H1 (cell line): ENCODE measurements around the gene ACBD6. TPM values are rescaled to one million over a fixed set of nuclear protein-coding genes. Genes with fewer than 3 reads are reported as not detected.

ENCODE experiments used
- CTCF ChIA-PET: fragments of 300-600 bp; sonication (Branson Sonifier 250); formaldehyde crosslinking; loops from one replicate; lab custom pipeline; 2021; ENCODE audit not compliant: partially characterized antibody; lab: Charles Lee
- POLR2A ChIA-PET: fragments of 300-600 bp; sonication (Branson Sonifier 250); formaldehyde crosslinking; loops from one replicate; lab custom pipeline; 2021; ENCODE audit warnings: inconsistent platforms; ENCODE audit not compliant: partially characterized antibody; lab: Charles Lee
- DNase-seq, 2 experiments: peaks; one replicate each; pipeline versions ENCODE4 v3.0.0 to v3.0.0-alpha.2; 2010 to 2022; ENCODE audit warnings: low spot score in 2 of 2, low read depth in 1 of 2, mixed read lengths in 1 of 2
- FAIRE-seq: peaks from 2 replicates; lab custom pipeline; 2011; peaks lifted over from hg19 to GRCh38; lab: Jason Lieb, UNC
- H2AFZ ChIP-seq: 2 replicates; pipeline ENCODE4 v1.8.1; 2012; ENCODE audit warnings: low read length, inconsistent platforms
- H2AK5ac ChIP-seq: 2 replicates; pipeline ENCODE4 v1.6.1; 2013; ENCODE audit warnings: low read depth, low read length
- H2BK120ac ChIP-seq: replicated peaks from 2 replicates; pipeline ENCODE3; 2013; ENCODE audit warnings: low read depth, low read length, inconsistent platforms
- H2BK12ac ChIP-seq: 2 replicates; pipeline ENCODE4 v1.6.1; 2013; ENCODE audit warnings: low read depth, low read length
- H2BK15ac ChIP-seq: 2 replicates; pipeline ENCODE4 v1.6.1; 2013; ENCODE audit warnings: low read length
- H2BK20ac ChIP-seq: 2 replicates; pipeline ENCODE4 v1.6.1; 2013; ENCODE audit warnings: low read length
- H2BK5ac ChIP-seq: 2 replicates; pipeline ENCODE4 v1.6.1; 2013; ENCODE audit warnings: low read depth, low read length
- H3K14ac ChIP-seq: 2 replicates; pipeline ENCODE4 v1.6.1; 2013; ENCODE audit warnings: inconsistent platforms; ENCODE audit not compliant: insufficient read length
- H3K18ac ChIP-seq: 2 replicates; pipeline ENCODE4 v1.6.1; 2013; ENCODE audit warnings: low read length; ENCODE audit errors: extremely low read depth
- H3K23ac ChIP-seq: 2 replicates; pipeline ENCODE4 v1.6.1; 2013; ENCODE audit warnings: inconsistent platforms; ENCODE audit not compliant: insufficient read length
- H3K23me2 ChIP-seq: 2 replicates; pipeline ENCODE4 v1.6.1; 2013; ENCODE audit warnings: low read depth, low read length
- H3K27ac ChIP-seq: 2 replicates; pipeline ENCODE4 v1.6.1; 2011; ENCODE audit warnings: low read depth, low read length, inconsistent platforms
- H3K27me3 ChIP-seq, 4 experiments: replicated peaks in 1 of 4; 1 replicate in 1 of 4; 2 replicates in 3 of 4; pipeline versions ENCODE4 v1.6.1 to v1.8.1; 2011 to 2013; ENCODE audit warnings: low read length in 3 of 4, mild to moderate bottlenecking in 3 of 4, inconsistent platforms in 2 of 4, mixed read lengths in 2 of 4, moderate library complexity in 1 of 4; ENCODE audit not compliant: control insufficient read depth in 3 of 4, insufficient read depth in 3 of 4; ENCODE audit errors: extremely low read depth in 1 of 4
- H3K36me3 ChIP-seq, 4 experiments: 2 replicates each; pipeline versions ENCODE4 v1.6.1 to v1.8.1; 2011 to 2013; ENCODE audit warnings: mild to moderate bottlenecking in 4 of 4, low read length in 3 of 4, moderate library complexity in 2 of 4, control low read depth in 1 of 4, inconsistent platforms in 1 of 4; ENCODE audit not compliant: insufficient read depth in 4 of 4, control insufficient read depth in 2 of 4
- H3K4ac ChIP-seq: replicated peaks from 2 replicates; pipeline ENCODE3; 2013; ENCODE audit warnings: low read length, low read depth, mixed read lengths, inconsistent platforms; ENCODE audit not compliant: insufficient read length
- H3K4me1 ChIP-seq, 4 experiments: replicated peaks in 1 of 4; 1 replicate in 1 of 4; 2 replicates in 3 of 4; pipeline versions ENCODE4 v1.6.1 to v1.8.1; 2011 to 2013; ENCODE audit warnings: low read length in 3 of 4, inconsistent platforms in 2 of 4, mixed read lengths in 1 of 4; ENCODE audit not compliant: insufficient read depth in 4 of 4, control insufficient read depth in 3 of 4
- H3K4me2 ChIP-seq, 2 experiments: 2 replicates each; pipeline versions ENCODE4 v1.6.1 to v1.8.1; 2011 to 2013; ENCODE audit warnings: low read depth in 2 of 2, low read length in 2 of 2, control low read depth in 1 of 2, inconsistent platforms in 1 of 2, mild to moderate bottlenecking in 1 of 2; ENCODE audit not compliant: insufficient read depth in 1 of 2
- H3K4me3 ChIP-seq, 4 experiments: fragments of 200-600, 300-600 bp in 1 of 4; sonication (generic), shearing (Covaris generic), sonication (Bioruptor Twin) in 1 of 4; 2 replicates each; pipeline versions ENCODE4 v1.5.1 to v1.8.1; 2011 to 2016; ENCODE audit warnings: low read length in 4 of 4, low read depth in 3 of 4, control low read depth in 2 of 4, inconsistent platforms in 2 of 4, mild to moderate bottlenecking in 2 of 4, mixed read lengths in 1 of 4, moderate library complexity in 1 of 4; ENCODE audit not compliant: insufficient read depth in 2 of 4; ENCODE audit errors: extremely low read depth in 1 of 4
- H3K56ac ChIP-seq: replicated peaks from 2 replicates; pipeline ENCODE3; 2013; ENCODE audit warnings: low read depth, mild to moderate bottlenecking, mixed read lengths, low read length, inconsistent platforms; ENCODE audit not compliant: insufficient read length
- H3K79me1 ChIP-seq: 2 replicates; pipeline ENCODE4 v1.6.1; 2013; ENCODE audit warnings: low read depth, low read length, control low read depth
- H3K79me2 ChIP-seq, 2 experiments: 2 replicates each; pipeline versions ENCODE4 v1.6.1 to v1.8.1; 2012 to 2013; ENCODE audit warnings: low read length in 2 of 2, mild to moderate bottlenecking in 2 of 2, inconsistent platforms in 1 of 2; ENCODE audit not compliant: insufficient read depth in 2 of 2, control insufficient read depth in 1 of 2
- H3K9ac ChIP-seq, 4 experiments: replicated peaks in 1 of 4; 1 replicate in 1 of 4; 2 replicates in 3 of 4; pipeline versions ENCODE4 v1.6.1 to v1.8.1; 2011 to 2013; ENCODE audit warnings: low read depth in 3 of 4, low read length in 3 of 4, control low read depth in 2 of 4, mild to moderate bottlenecking in 2 of 4, moderate library complexity in 2 of 4, inconsistent platforms in 1 of 4; ENCODE audit errors: extremely low read depth in 1 of 4
- H3K9me3 ChIP-seq, 2 experiments: 2 replicates each; pipeline versions ENCODE4 v1.6.1 to v1.8.1; 2012 to 2013; ENCODE audit warnings: mild to moderate bottlenecking in 2 of 2, moderate library complexity in 2 of 2, control low read depth in 1 of 2, inconsistent platforms in 1 of 2, low read depth in 1 of 2, low read length in 1 of 2, mixed read lengths in 1 of 2; ENCODE audit not compliant: insufficient read depth in 2 of 2
- H4K20me1 ChIP-seq, 2 experiments: replicated peaks in 1 of 2; 2 replicates each; pipeline versions ENCODE3 to v1.8.1; 2011 to 2013; ENCODE audit warnings: inconsistent platforms in 2 of 2, low read length in 2 of 2, mild to moderate bottlenecking in 1 of 2; ENCODE audit not compliant: insufficient read depth in 2 of 2, control insufficient read depth in 1 of 2
- H4K5ac ChIP-seq: 2 replicates; pipeline ENCODE4 v1.6.1; 2013; ENCODE audit warnings: low read length, low read depth, mixed read lengths, inconsistent platforms; ENCODE audit not compliant: insufficient read length
- H4K8ac ChIP-seq: 2 replicates; pipeline ENCODE4 v1.8.0; 2013; ENCODE audit warnings: mild to moderate bottlenecking, moderate library complexity, low read length, inconsistent platforms; ENCODE audit not compliant: insufficient read depth; ENCODE audit errors: extremely low read depth
- H4K91ac ChIP-seq: replicated peaks from 2 replicates; pipeline ENCODE3; 2013; ENCODE audit warnings: low read length, mixed read lengths, inconsistent platforms; ENCODE audit not compliant: insufficient read length
- ASH2L ChIP-seq: fragments of 200-600, 300-600 bp; sonication (generic); IDR thresholded peaks from one replicate; pipeline ENCODE4 v1.7.1; 2017; ENCODE audit warnings: low read length
- CBX5 ChIP-seq: fragments of 300-800, 300-1000 bp; sonication (generic); IDR thresholded peaks from 2 replicates; pipeline ENCODE4 v1.7.1; 2016; ENCODE audit warnings: antibody characterized with exemption, low read length, low read depth
- CBX8 ChIP-seq: fragments of 300-800, 300-1000 bp; sonication (generic); IDR thresholded peaks from 2 replicates; pipeline ENCODE4 v1.7.1; 2016; ENCODE audit warnings: low read depth, low read length, borderline replicate concordance
- EZH2 ChIP-seq: fragments of 200-600 bp; sonication (generic); IDR thresholded peaks from 2 replicates; pipeline ENCODE4 v1.7.1; 2012; ENCODE audit warnings: low read depth, mild to moderate bottlenecking, moderate library complexity, low read length, inconsistent platforms; ENCODE audit not compliant: severe bottlenecking
- HDAC2 ChIP-seq, 2 experiments: fragments of 300-600 bp in 1 of 2; sonication (generic) in 1 of 2; IDR thresholded peaks; 2 replicates each; pipeline ENCODE4 v1.6.1; 2011 to 2012; ENCODE audit warnings: low read depth in 2 of 2, low read length in 2 of 2, mild to moderate bottlenecking in 2 of 2, moderate library complexity in 2 of 2, borderline replicate concordance in 1 of 2, inconsistent platforms in 1 of 2
- KDM1A ChIP-seq: fragments of 200-600, 300-600 bp; sonication (generic); IDR thresholded peaks from 2 replicates; pipeline ENCODE4 v1.7.1; 2016; ENCODE audit warnings: mild to moderate bottlenecking, low read length, borderline replicate concordance
- RAD21 ChIP-seq, 2 experiments: IDR thresholded peaks in 1 of 2; conservative IDR thresholded peaks in 1 of 2; 2 replicates each; pipeline ENCODE4 v1.6.1; 2011; ENCODE audit warnings: low read depth in 2 of 2, low read length in 2 of 2, improper control_type of control experiment in 1 of 2, inconsistent platforms in 1 of 2, mild to moderate bottlenecking in 1 of 2, moderate library complexity in 1 of 2
- SAP30 ChIP-seq: fragments of 300-600 bp; sonication (generic); IDR thresholded peaks from 2 replicates; pipeline ENCODE4 v1.7.1; 2012; ENCODE audit warnings: low read length, moderate library complexity, mild to moderate bottlenecking, inconsistent platforms; ENCODE audit not compliant: insufficient read depth, insufficient replicate concordance
- TBP ChIP-seq: IDR thresholded peaks from 2 replicates; pipeline ENCODE4 v1.6.1; 2011; ENCODE audit warnings: low read depth, low read length, improper control_type of control experiment
- YY1 ChIP-seq: IDR thresholded peaks from 2 replicates; pipeline ENCODE4 v1.6.1; 2011; ENCODE audit warnings: low read depth, mild to moderate bottlenecking, low read length
- WGBS, 2 experiments: shearing (Covaris generic) in 1 of 2; methylation state at CpG; one replicate each; pipeline versions ENCODE4 v1.1.6 to v1.1.7; 2013 to 2015; ENCODE audit warnings: low lambda C conversion rate in 2 of 2, mixed read lengths in 2 of 2, inconsistent platforms in 1 of 2, low coverage in 1 of 2, missing lambda C conversion rate in 1 of 2; ENCODE audit not compliant: insufficient replicate concordance in 2 of 2, insufficient coverage in 1 of 2, insufficient read length in 1 of 2; ENCODE audit errors: extremely low coverage in 1 of 2, missing lambda C conversion rate in 1 of 2; 5-methylcytosine and 5-hydroxymethylcytosine counted together
- polyA plus RNA-seq, 7 experiments: library from polyadenylated mRNA; depleted of rRNA in 3 of 7; stranded (reverse) in 5 of 7; unstranded in 2 of 7; fragments of >200 nt in 5 of 7; fragments of 200-250 nt in 2 of 7; gene quantifications; 1 replicate in 5 of 7; 2 replicates in 1 of 7; 4 replicates in 1 of 7; pipeline versions ENCODE4 v1.2.1 to v1.2.3, GENCODE V29; 2011 to 2013; ENCODE audit warnings: missing spikeins in 2 of 7, mixed read lengths in 2 of 7
- total RNA-seq: library from RNA; stranded (reverse); fragmentation: NEBNext Ultra II Directional; extraction: Animal tissue kit (Norgen Biotek cat#: 25700); gene quantifications from 2 replicates; pipeline ENCODE4 v1.2.1, GENCODE V29; 2021

ACBD6 gene
- total and polyA plus RNA-seq, 2 of the 8 experiments (the other 6 are each of a cell fraction or from before 2014, with no cell fraction given): 52.0 to 67.7 TPM

- H3K23me2 ChIP-seq: no peaks in the 10 kb centered on the region
- POLR2A ChIA-PET: no interaction called here
- no peak overlapping the region for H4K8ac ChIP-seq
- no peak overlapping the region for H3K18ac ChIP-seq
- no peaks in the 10 kb centered on the region for H3K79me2 ChIP-seq
- no peak overlapping the region for H3K4me3 ChIP-seq
- no peak overlapping the region for H2BK12ac ChIP-seq
- no peak overlapping the region for H3K23ac ChIP-seq
- no peaks in the 10 kb centered on the region for H4K20me1 ChIP-seq
- H3K9me3 ChIP-seq: no peaks in the 10 kb centered on the region
- no peaks in the 10 kb centered on the region for H3K79me1 ChIP-seq
- H3K9ac ChIP-seq: no peak overlapping the region
- no peak overlapping the region for H4K5ac ChIP-seq
- FAIRE-seq: no peak
- H3K56ac ChIP-seq: no peak overlapping the region
- H3K4me2 ChIP-seq: no peak overlapping the region
- no peak overlapping the region for H2AFZ ChIP-seq
- no peak overlapping the region for H2BK120ac ChIP-seq
- TF ChIP-seq SAP30: no peak
- TF ChIP-seq CBX8: no peak
- no peak for TF ChIP-seq HDAC2 (IDR thresholded peaks at IDR 0.05; ENCODE audit: borderline replicate concordance in 1 of 2, low read depth in 2 of 2, low read length in 2 of 2)
- no peak for TF ChIP-seq ASH2L
- no peak for TF ChIP-seq CBX5
- no peak for TF ChIP-seq YY1
- TF ChIP-seq EZH2: no peak
- TF ChIP-seq TBP: no peak
- TF ChIP-seq RAD21 (IDR thresholded peaks at IDR 0.05 in 1 of 2, conservative IDR thresholded peaks at IDR 0.05 in 1 of 2; ENCODE audit: low read depth in 2 of 2, low read length in 2 of 2): no peak
- no peak for TF ChIP-seq KDM1A
- TF ChIP-seq, all 59 proteins: peak for 0
- Histone ChIP-seq H3K27me3 (no peaks in the 10 kb centered on the region), H2BK5ac (no peak overlapping the region), H3K4ac (no peak overlapping the region), H2BK15ac (no peak overlapping the region), H3K27ac (no peak overlapping the region), H3K14ac (no peak overlapping the region), H4K91ac (no peak overlapping the region), H2AK5ac (no peak overlapping the region), H3K4me1 (no peaks in the 10 kb centered on the region), H3K36me3 (peaks cover 0 to 6% (median 0%) of the 10 kb centered on the region in 4 experiments; a peak in 1 of 8 replicates), H2BK20ac (no peak overlapping the region)
- CTCF ChIA-PET: interaction anchor here (1.7 kb wide), 1 partner anchor 20 kb away, joined by 7 read pairs; no protein-coding TSS in a partner anchor
- 85% methylated on average over 1 of the region's 1 CpG; no CpG with 5 or more reads in 1 of the 2 experiments for WGBS, 2 experiments
- no peak for DNase-seq
Observed at GRCh38 chr1:180291004-180291403, 211.4 kb downstream of the ACBD6 start.
